Fibroblast of lung (primary cell): ENCODE measurements around the gene FTL.

ENCODE experiments used
- EZH2 ChIP-seq: IDR thresholded peaks from 2 replicates; pipeline ENCODE4 v1.5.1; 2012; ENCODE audit warnings: low read length, control low read depth, mild to moderate bottlenecking; ENCODE audit errors: missing control alignments
- TF ChIP-seq, protein P1 (sequence below), 2 donors: IDR thresholded peaks in 1 of 2; conservative IDR thresholded peaks in 1 of 2; 1 replicate in 1 of 2; 2 replicates in 1 of 2; pipeline ENCODE4 v1.5.1; 2011 to 2012; ENCODE audit warnings: low read length in 2 of 2, control low read depth in 1 of 2, inconsistent platforms in 1 of 2, low read depth in 1 of 2, mild to moderate bottlenecking in 1 of 2

DNA sequence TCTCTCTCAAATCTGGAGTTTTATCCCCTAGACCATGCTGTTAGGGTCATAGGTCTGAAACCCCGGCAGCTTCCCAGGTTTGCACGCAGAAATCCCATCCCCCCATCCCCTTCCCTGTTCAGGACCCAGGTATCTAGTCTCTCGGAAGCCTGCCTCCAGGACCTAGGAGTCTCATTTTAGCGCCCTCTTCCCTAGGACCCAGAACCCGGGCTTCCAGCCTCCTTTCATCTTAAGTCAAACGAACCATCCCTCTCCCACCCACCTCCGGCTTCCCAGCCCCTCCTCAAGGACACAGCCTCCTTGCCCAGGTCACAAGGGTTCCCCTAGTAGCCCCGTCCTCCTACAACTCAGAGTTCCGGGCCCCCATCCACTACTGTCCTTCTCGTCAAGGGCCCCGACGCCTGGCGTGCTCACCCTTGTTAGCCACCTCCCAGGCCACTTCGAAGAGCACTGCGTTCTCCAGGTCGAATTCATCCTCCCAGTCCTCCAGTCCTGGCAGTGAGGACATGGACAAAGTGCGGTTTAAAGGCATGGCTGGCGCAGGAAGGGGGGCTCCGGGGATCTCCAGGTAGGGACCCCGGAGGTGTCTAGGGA, 27.6 kb downstream of the FTL start:
- TF ChIP-seq, protein P1, sequence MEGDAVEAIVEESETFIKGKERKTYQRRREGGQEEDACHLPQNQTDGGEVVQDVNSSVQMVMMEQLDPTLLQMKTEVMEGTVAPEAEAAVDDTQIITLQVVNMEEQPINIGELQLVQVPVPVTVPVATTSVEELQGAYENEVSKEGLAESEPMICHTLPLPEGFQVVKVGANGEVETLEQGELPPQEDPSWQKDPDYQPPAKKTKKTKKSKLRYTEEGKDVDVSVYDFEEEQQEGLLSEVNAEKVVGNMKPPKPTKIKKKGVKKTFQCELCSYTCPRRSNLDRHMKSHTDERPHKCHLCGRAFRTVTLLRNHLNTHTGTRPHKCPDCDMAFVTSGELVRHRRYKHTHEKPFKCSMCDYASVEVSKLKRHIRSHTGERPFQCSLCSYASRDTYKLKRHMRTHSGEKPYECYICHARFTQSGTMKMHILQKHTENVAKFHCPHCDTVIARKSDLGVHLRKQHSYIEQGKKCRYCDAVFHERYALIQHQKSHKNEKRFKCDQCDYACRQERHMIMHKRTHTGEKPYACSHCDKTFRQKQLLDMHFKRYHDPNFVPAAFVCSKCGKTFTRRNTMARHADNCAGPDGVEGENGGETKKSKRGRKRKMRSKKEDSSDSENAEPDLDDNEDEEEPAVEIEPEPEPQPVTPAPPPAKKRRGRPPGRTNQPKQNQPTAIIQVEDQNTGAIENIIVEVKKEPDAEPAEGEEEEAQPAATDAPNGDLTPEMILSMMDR (conservative IDR thresholded peaks at IDR 0.05 in 1 of 2, IDR thresholded peaks at IDR 0.05 in 1 of 2; ENCODE audit: low read depth in 1 of 2, low read length in 2 of 2): no peak
- no peak for TF ChIP-seq EZH2
